HG03354 (cell line): Measurements from ENCODE around the gene AFF3.
"Not testable (repeated sequence)": the region's sequence is repeated elsewhere in the genome, so short reads cannot be mapped to it uniquely, and the experiment has no call there.

Source experiments
- ATAC-seq: cut with Tn5 transposase; IDR thresholded peaks from one replicate; pipeline ENCODE4 v1.9.1; 2021; ENCODE audit warnings: mild to moderate bottlenecking; ENCODE audit not compliant: unreplicated experiment, poor library complexity, severe bottlenecking

Gene AFF3

GRCh38 chr2:100142393-100142792 lies at the start of gene AFF3:
TSS of gene AFF3 (minus strand) at chr2:100142590. CDS start at chr2:100104454, 38,136 bp downstream.
- ATAC-seq = peak; percentile 99

GRCh38 chr2:100189387-100189786 lies 47.0 kb upstream of the AFF3 start:
- no peak for ATAC-seq

- ATAC-seq = no peak
Observed at GRCh38 chr2:100188326-100188725, 45.9 kb upstream of the AFF3 start.

- no peak for ATAC-seq
Observed at GRCh38 chr2:100186126-100186525, 43.7 kb upstream of the AFF3 start.

GRCh38 chr2:100185516-100185915 lies 43.1 kb upstream of the AFF3 start:
- no peak for ATAC-seq

- ATAC-seq = no peak
Observed at GRCh38 chr2:100185105-100185504, 42.7 kb upstream of the AFF3 start.

GRCh38 chr2:100184055-100184737 lies 41.8 kb upstream of the AFF3 start:
- no peak for ATAC-seq

- ATAC-seq = no peak
Observed at GRCh38 chr2:100182494-100183361, 40.3 kb upstream of the AFF3 start.

GRCh38 chr2:100180503-100180902 lies 38.1 kb upstream of the AFF3 start:
- ATAC-seq = no peak

- ATAC-seq = no peak
Observed at GRCh38 chr2:100179806-100180205, 37.4 kb upstream of the AFF3 start.

- no peak for ATAC-seq
Observed at GRCh38 chr2:100178864-100179263, 36.5 kb upstream of the AFF3 start.

GRCh38 chr2:100178085-100178788 lies 35.8 kb upstream of the AFF3 start:
- peak; percentile 65 for ATAC-seq

GRCh38 chr2:100176925-100177324 lies 34.5 kb upstream of the AFF3 start:
- ATAC-seq = no peak

- ATAC-seq = no peak
Observed at GRCh38 chr2:100174026-100174431, 31.6 kb upstream of the AFF3 start.

GRCh38 chr2:100166701-100167100 lies 24.3 kb upstream of the AFF3 start:
- no peak for ATAC-seq

- no peak for ATAC-seq
Observed at GRCh38 chr2:100163605-100164004, 21.2 kb upstream of the AFF3 start.

GRCh38 chr2:100161945-100162620 lies 19.7 kb upstream of the AFF3 start:
- no peak for ATAC-seq

GRCh38 chr2:100160396-100160795 lies 18.0 kb upstream of the AFF3 start:
- no peak for ATAC-seq

GRCh38 chr2:100151832-100152231 lies 9.4 kb upstream of the AFF3 start:
- ATAC-seq = not testable (repeated sequence)

GRCh38 chr2:100151310-100151709 lies 8.9 kb upstream of the AFF3 start:
- ATAC-seq = no peak
